GM12872 (cell line): ENCODE measurements around the gene P3H2.

Experiments
- TF ChIP-seq, protein P1 (sequence below): IDR thresholded peaks from 3 replicates; pipeline ENCODE4 v1.5.1; 2011; ENCODE audit warnings: low read depth, mild to moderate bottlenecking, low read length, moderate library complexity; ENCODE audit not compliant: insufficient read depth

The P3H2 gene

DNA sequence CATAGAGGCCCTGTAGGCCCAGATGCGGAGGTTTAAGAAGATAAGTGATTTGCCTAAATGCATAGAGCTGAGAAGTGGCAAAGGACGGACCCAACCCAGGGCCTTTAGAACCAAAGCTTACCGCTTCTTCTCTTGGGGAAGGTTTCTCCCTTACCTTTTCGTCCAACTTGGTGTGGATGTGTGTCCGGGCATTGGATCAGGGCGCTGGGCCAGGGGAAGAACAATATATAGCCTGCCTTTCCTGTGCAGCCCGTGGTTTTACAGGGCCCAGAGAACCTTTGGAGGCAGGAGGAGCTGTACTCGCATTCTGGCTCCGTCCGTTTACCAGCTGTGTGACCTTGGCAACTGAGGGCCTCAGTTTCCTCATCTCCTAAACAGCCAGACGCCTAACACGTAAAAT is 686 bp upstream of the P3H2 start:
- TF ChIP-seq, protein P1, sequence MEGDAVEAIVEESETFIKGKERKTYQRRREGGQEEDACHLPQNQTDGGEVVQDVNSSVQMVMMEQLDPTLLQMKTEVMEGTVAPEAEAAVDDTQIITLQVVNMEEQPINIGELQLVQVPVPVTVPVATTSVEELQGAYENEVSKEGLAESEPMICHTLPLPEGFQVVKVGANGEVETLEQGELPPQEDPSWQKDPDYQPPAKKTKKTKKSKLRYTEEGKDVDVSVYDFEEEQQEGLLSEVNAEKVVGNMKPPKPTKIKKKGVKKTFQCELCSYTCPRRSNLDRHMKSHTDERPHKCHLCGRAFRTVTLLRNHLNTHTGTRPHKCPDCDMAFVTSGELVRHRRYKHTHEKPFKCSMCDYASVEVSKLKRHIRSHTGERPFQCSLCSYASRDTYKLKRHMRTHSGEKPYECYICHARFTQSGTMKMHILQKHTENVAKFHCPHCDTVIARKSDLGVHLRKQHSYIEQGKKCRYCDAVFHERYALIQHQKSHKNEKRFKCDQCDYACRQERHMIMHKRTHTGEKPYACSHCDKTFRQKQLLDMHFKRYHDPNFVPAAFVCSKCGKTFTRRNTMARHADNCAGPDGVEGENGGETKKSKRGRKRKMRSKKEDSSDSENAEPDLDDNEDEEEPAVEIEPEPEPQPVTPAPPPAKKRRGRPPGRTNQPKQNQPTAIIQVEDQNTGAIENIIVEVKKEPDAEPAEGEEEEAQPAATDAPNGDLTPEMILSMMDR, result no peak

- TF ChIP-seq, protein P1, result no peak
Measured at GRCh38 chr3:190121061-190121377, 322 bp upstream of the P3H2 start.

DNA sequence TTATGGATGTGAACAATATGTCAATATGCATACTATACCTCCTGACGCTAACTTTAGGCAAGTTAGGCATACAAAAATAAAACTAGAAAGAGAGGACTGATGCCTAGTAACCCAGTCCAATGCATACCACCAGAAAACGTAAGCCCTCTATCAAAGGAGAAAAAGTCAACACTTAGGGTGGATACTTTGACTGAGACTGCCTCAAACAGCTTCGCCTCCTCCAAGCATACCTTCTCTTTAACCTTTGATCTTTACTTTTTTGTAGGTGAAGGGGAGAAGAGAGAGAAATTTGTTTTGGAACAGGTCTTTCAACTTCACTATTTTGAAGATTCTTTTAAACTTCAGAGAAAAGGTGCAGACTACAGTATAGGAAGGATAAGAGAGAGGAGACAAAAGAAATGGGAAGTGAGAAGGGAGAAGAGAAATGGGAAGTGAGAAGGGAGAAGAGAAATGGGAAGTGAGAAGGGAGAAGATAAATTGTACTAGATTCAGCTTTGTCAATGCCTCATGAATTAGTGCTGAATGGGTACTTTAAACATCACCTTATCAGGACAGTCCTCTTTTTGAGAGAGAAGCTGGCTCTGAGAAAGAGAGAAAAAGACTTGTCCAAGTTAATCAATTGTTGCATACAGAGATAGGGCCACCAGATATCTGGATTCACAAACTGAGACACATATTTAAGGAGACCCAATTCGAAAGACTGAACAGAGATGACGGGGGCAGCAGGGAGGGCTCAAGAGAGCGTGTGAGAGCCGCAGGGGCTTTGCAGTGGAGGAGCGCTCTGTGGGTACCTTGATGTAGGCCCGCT is 1.0 kb downstream of the P3H2 start:
- TF ChIP-seq, protein P1, result no peak

GRCh38 chr3:190118438-190118837 is 2.3 kb downstream of the P3H2 start:
- TF ChIP-seq, protein P1, result no peak

DNA sequence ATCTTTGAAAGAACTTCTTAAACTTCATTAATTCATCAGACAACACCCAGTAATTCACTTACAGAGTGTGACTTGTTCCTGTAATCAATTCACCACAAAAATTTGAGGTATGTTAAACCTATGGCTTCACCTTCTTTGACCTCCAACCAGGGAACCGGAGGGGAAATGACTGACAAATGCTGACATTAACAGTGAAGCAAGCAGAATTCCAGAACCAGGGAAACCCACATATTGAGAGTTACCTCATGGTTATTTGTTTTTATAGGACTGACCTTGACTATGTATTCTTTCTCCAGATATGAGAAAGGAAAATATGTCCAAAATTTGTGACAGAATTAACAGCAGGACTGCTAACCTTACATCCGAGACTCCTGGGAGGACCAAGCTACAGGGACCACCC is 2.7 kb downstream of the P3H2 start:
- TF ChIP-seq, protein P1, result no peak

DNA sequence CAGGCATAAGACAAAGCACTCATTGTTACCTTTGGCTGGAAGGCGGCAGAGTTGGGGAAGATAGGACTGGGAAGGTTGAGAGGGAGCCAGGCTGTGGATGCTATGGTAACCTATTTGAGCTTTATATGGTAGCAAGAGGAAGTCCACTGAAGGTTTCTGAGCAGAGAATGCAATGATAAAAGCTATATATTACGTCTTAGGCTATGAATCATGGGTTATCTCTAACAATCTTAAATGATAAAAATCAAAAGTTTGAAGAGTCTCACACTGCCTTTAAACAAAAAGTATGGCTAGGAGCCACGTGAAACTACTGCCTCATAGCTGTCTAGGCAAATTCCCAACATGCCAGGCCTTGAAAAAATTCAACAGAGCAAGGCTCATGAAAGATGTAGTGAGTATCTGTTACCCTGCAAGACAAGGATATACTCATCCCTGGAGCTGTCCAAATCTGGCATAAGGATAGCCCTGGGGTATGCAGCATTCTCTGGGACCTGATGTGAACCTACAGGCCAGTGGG is 4.1 kb downstream of the P3H2 start:
- TF ChIP-seq, protein P1, result no peak

DNA sequence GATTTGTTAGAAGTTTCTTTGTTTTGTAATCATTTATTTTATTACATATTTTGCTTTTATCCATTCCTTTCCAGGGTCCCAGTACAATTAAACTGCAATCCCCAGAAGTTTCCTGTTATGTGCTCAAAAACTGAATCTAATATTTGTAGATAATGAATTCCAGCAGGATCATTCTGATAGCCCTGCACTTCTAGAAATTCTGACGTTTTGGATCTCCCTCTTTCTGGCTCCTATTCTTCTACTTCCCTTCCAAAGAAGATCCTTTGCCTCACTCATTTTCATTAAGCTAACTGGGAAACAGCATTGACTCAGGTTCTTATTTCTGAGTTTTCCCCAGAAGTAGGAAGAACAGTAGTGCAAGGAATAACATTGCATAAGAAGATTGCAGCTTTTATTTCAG is 9.9 kb downstream of the P3H2 start:
- TF ChIP-seq, protein P1, result no peak
